GM19328 (cell line): ENCODE results near the gene STK16.
"Not testable (repeated sequence)": the region's sequence is repeated elsewhere in the genome, so short reads cannot be mapped to it uniquely, and the experiment has no call there.

Experiments used
- ATAC-seq: cut with Tn5 transposase; IDR thresholded peaks from one replicate; pipeline ENCODE4 v1.9.1; 2021; ENCODE audit warnings: mild to moderate bottlenecking, moderate library complexity; ENCODE audit not compliant: unreplicated experiment

The STK16 gene

DNA sequence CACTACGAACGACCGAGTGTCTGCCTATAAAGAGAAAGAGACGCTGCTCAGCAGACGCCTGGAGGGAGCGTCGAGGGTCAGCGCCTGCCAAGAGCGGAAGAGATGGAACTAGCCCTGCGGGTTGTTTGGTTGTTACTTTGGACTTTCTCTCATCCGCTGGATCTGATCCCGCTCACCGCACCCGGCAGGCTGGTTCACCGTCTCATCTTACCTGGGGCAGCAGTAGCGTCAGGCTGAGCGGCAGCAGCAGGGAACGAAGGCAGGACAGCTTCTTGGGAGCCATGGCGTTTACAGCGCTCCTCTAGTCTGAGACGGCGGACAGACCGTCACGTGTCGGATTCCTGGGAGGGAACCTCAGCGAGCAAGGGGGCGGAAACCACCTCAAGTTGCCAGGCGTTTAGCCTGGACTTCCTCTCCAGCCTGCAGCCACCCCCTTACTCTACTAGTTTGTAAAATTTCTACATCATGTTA, 2.0 kb upstream of the STK16 start:
- ATAC-seq: no peak

DNA sequence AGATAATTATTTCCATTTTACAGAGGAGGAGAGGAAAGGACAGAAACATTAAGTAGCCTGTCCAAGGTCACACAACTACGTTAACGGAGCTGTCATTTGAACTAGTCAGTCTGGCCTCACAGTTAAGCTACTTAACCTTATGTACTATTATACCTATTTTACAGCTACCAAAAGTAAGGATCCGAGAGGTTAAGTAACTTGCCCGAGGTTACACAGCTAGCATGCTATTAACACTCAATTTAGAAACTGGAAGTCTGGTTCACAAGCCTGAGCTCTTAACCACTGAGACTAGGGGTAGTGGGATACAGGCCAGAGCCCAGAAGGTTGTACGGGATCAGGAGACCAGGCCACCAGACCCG, 511 bp upstream of the STK16 start:
- ATAC-seq: no peak

- ATAC-seq: peak; percentile 1
Measured at GRCh38 chr2:219245899-219246230, 586 bp downstream of the STK16 start.

DNA sequence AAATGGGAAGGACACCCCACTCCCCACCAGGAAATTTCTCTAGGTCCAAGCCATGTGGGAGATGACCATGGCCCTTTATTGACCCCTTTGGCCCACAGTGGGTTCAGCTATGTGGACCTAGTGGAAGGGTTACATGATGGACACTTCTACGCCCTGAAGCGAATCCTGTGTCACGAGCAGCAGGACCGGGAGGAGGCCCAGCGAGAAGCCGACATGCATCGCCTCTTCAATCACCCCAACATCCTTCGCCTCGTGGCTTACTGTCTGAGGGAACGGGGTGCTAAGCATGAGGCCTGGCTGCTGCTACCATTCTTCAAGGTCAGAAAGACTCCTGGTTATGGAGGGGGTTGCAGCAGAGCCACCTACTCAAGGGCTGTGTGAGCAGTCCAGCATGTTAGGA, 1.3 kb downstream of the STK16 start:
- no peak for ATAC-seq

DNA sequence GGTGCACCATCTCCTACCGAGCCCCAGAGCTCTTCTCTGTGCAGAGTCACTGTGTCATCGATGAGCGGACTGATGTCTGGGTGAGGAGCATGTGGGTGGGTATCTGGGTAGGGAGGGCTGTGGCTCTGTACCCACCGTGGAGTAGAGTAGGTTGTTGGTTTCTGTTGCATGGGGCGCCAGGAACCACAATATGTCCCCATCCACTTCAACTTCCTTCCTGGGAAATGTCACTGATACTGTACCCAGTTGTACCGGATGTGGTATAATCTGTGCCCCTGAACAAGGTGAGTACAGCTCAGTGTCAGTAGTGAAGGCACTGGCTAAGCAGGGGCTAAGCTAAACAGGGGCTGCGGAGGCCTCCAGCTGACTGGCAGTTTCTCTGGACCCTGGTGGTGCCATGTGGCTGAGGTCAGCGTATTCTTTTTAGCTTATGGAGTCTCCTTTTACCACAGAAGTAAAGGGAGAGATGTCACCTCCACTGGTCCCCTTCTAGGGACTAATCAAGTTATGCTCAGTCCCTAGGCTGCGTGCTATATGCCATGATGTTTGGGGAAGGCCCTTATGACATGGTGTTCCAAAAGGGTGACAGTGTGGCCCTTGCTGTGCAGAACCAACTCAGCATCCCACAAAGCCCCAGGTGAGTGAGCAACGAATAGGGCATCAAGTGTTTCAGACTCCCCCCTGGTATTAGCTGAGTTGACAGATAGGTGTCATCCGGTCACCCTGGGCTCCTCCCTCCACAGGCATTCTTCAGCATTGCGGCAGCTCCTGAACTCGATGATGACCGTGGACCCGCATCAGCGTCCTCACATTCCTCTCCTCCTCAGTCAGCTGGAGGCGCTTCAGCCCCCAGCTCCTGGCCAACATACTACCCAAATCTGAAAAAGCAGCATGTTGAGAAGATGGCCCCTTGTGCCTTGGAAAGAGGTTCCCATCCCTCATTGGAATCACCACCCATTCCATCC, 2.7 kb downstream of the STK16 start:
- no peak for ATAC-seq

DNA sequence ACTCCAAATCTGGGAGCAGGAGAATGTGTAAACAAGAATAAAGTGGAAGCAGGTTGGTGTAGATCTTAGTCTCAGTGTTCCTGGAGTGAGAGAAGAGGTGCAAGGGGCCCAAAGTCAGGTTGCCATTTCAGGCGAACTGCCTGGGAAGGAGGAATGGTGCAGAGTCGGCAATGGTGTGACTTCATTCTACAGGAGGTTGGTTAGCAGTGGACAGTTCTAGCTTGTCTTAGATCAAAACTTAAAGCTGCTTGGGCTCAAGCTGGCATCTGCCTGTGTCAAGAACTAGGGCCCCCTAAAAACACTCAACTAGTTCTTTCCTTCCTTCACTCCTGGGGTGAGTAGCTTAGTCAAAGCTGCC, 3.5 kb downstream of the STK16 start:
- no peak for ATAC-seq

GRCh38 chr2:219249203-219249980, 4.1 kb downstream of the STK16 start:
- no peak for ATAC-seq

DNA sequence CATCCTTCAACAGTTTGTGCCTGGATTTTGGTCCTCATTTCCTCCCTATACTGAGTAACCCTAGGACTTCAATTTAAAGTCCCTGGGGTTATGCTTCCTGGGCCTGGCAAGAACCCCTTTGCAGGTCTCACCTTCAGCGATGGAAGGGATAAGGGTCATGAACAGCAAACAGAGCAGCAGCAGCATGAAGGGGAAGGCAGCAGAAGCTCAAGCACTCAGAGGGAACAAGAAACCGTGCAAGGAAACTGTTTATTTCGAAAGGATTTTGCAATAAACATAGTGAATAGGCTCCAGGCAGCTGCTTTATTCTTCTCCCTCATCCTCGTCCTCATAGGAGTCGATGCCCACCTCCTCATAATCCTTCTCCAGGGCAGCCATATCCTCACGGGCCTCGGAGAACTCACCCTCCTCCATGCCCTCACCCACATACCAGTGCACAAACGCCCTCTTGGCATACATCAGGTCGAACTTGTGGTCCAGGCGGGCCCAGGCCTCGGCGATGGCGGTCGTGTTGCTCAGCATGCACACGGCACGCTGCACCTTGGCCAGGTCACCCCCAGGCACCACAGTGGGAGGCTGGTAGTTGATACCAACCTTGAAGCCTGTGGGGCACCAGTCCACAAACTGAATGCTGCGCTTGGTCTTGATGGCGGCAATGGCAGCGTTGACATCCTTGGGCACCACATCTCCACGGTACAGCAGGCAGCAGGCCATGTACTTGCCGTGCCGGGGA, 4.9 kb downstream of the STK16 start:
- no peak for ATAC-seq

DNA sequence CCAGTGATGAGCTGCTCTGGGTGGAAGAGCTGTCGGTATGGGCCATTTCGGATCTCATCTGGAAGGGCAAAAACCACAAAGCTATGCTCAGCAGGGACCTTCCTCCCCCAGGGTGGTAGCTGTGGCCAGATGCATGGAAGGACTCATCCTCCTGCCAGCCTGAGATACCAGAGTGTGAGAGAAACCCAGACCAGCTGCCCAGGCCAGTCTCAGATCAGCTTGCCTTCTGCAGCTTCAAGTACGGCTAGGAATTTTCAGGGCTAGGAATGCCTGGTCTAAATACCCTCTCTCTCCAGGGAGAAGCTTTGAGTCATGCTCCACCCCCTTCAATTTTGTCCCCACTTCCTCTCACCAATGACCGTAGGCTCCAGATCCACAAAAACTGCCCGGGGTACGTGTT, 6.4 kb downstream of the STK16 start:
- no peak for ATAC-seq

DNA sequence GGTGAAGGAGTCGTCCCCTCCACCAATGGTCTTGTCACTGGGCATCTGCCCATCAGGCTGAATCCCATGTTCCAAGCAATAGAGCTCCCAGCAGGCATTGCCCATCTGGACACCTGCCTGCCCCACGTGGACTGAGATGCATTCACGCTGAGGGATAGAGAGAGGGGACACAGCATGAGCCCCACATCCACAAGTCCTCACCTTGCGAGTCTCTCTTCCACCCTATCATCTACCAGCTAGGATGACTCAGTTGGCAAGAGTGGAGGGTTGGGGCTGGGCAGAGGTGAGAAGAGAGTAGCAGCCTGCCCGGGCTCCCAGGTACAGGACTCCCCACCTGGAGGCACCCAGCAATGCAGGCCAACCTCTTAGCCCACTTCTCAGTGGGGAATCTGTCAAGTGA, 6.8 kb downstream of the STK16 start:
- ATAC-seq: no peak

- ATAC-seq: no peak
Measured at GRCh38 chr2:219252570-219252899, 7.3 kb downstream of the STK16 start.

- ATAC-seq: peak; percentile 26
Measured at GRCh38 chr2:219252900-219253752, 7.8 kb downstream of the STK16 start, which contains the start of gene TUBA4B. TUBA4B (plus strand) TSS chr2:219253243; CDS start chr2:219253408, 165 bp downstream.

GRCh38 chr2:219253753-219254589, 8.7 kb downstream of the STK16 start, which contains the start of gene TUBA4A:
TUBA4A (minus strand) TSS chr2:219253918; CDS start chr2:219253858, 60 bp downstream.
- peak; percentile 60 for ATAC-seq

DNA sequence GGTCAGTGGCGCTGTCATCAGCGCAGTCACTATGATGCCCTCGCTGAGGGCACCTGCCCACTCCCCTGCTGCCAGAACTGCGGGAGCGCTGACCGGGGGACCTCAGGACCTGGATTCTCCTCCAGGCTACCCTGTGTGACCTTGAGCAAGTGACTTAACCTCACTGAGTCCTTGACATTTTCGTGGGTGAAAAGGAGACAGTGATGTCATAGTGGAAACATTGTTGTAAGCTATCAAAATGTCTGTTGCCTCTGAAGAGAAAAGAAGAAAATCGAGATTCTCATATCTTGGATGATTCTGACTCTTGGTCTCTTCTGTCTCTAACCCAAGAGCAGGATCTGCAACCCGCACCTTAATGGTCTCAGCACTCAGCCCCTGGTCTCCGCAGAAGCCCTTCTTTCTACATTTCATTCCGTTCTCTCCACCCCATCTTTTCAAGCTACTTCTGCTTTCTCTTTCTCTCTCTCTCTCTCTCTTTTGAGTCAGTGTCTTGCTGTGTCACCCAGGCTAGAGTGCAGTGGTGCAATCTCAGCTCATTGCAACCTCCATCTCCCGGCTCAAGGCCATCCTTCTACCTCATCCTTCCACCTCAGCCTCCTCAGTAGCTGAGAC, 9.4 kb downstream of the STK16 start:
- peak; percentile 22 for ATAC-seq

DNA sequence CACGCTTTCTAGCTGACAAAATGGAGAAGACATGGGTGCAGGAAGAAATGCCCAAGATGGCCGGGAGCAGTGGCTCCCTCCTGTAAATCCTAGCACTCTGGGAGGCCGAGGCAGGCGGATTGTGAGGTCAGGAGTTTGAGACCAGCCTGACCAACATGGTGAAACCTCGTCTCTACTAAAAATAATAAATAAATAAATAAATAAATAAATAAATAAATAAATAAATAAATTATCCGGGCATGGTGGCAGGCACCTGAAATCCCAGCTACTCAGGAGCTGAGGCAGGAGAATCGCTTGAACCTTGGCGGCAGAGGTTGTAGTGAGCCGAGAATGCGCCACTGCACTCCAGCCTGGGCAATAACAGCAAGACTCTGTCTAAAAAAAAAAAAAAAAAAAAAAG, 13.7 kb downstream of the STK16 start:
- not testable (repeated sequence) for ATAC-seq

DNA sequence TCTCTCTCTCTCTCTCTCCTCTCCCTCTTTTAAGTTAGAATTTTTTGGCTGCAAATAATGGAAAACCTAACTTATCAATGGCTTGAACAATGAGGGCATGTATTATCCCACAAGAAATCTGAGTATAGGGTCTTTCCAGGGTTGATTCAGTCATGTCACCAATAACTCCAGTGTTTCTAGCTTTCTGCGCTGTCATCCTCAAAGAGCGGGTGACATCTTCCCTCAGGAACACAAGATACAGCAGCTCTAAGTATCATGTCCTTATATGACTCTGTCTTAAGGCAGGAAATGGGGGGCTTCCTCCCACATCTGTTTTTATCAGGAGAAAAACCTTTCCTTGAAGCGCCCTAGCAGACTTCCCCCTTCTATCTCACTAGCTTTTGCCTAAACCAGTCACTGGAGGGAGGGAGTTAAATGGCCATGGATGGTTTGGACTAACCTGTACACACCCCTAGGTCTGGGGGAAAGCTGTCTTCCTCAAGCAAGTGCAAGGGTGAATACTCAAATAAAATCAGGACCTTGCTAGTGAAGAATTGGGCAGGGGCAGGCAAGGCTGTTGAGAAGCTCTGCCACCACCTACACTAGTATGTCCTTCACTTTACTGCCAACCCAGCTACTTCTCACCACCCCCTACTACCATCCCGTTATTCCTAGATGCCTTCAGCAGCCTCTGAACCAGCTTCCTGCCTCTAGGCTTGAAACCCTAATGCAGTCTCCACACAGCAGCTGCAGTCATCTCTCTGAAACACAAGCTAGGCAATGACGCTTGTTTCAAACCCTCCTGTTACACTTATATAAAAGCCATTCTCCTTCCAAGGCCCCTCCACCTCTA, 16.0 kb downstream of the STK16 start:
- no peak for ATAC-seq

DNA sequence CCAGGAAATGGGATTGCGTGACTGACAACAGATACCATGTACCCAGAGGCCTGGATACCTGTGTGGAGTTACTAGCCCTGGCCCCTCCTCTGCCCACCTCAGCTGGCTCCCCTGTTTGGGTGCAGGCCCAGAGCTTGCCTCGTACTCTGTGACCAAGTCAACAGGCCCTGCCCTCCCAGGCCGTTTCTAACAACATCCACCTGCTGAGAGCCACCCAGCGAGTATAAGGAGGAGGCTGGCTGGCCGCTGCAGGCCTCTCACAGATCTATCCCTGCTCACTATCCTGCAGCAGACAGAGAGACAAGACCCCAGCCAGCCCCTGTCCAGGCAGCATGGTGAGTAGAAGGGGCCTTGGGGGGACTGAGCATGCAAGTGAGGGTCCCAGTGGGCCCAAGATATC, 21.0 kb downstream of the STK16 start:
- ATAC-seq: no peak

- ATAC-seq: no peak
Measured at GRCh38 chr2:219266886-219267285, 21.6 kb downstream of the STK16 start.
